ENCODE measurements around the gene GYS1. TPM values are rescaled to one million over a fixed set of nuclear protein-coding genes. Genes with fewer than 3 reads are reported as not detected.
"Not testable (repeated sequence)": the region's sequence is repeated elsewhere in the genome, so short reads cannot be mapped to it uniquely, and the experiment has no call there.

Gene GYS1
- total and polyA plus RNA-seq, 12 donors = 23.7 to 63.9 (median 37.3) TPM

GRCh38 chr19:48921721-48922500, 71.2 kb downstream of the GYS1 start:
- Histone ChIP-seq H3K4me1 (replicated peaks in 1 of 2) (no peaks in the 10 kb centered on the region), H3K4me3 (no peak overlapping the region), H3K27ac (no peak overlapping the region), H3K36me3 (replicated peaks in 1 of 2) (peaks cover 0 to 43% of the 10 kb centered on the region in 2 donors), H3K9me3 (replicated peaks in 1 of 3) (no peaks in the 10 kb centered on the region), H3K27me3 (no peaks in the 10 kb centered on the region)
- no peak for DNase-seq
- intact Hi-C loops (cut with DNase I) = no loop called here
- 92 to 99% (median 96%) methylated on average over 6 to 12 of the region's 12 CpGs for WGBS, 4 donors
- TF ChIP-seq POLR2A (IDR thresholded peaks at IDR 0.05) (no peak), CTCF (IDR thresholded peaks at IDR 0.05) (no peak)

GRCh38 chr19:48920949-48921348, 72.2 kb downstream of the GYS1 start:
- no peak for DNase-seq
- 60 to 86% (median 75%) methylated on average over 6 to 10 of the region's 10 CpGs for WGBS, 4 donors
- Histone ChIP-seq H3K4me3 (no peak overlapping the region), H3K27me3 (no peaks in the 10 kb centered on the region), H3K27ac (no peak overlapping the region), H3K9me3 (replicated peaks in 1 of 3) (no peaks in the 10 kb centered on the region), H3K36me3 (replicated peaks in 1 of 2) (peaks cover 0 to 53% of the 10 kb centered on the region in 2 donors), H3K4me1 (replicated peaks in 1 of 2) (no peaks in the 10 kb centered on the region)
- TF ChIP-seq CTCF (IDR thresholded peaks at IDR 0.05) (no peak), POLR2A (IDR thresholded peaks at IDR 0.05) (no peak)
- intact Hi-C loops (cut with DNase I) = no loop called here

GRCh38 chr19:48919271-48919670, 73.8 kb downstream of the GYS1 start:
- H3K27me3 ChIP-seq; H3K27ac ChIP-seq; H3K4me1 ChIP-seq (replicated peaks in 1 of 2); H3K9me3 ChIP-seq (replicated peaks in 1 of 3); intact Hi-C loops (cut with DNase I); DNase-seq; H3K4me3 ChIP-seq: not testable (repeated sequence)
- H3K36me3 ChIP-seq (replicated peaks in 1 of 2) = peaks cover 0 to 68% of the 10 kb centered on the region in 2 donors
- WGBS, 4 donors = 93 to 97% (median 94%) methylated on average over 8 of the region's 8 CpGs

GRCh38 chr19:48918801-48919247, 74.3 kb downstream of the GYS1 start:
- Histone ChIP-seq H3K27ac (no peak overlapping the region), H3K4me1 (replicated peaks in 1 of 2) (no peaks in the 10 kb centered on the region), H3K27me3 (no peaks in the 10 kb centered on the region), H3K9me3 (replicated peaks in 1 of 3) (no peaks in the 10 kb centered on the region), H3K36me3 (replicated peaks in 1 of 2) (peaks cover 0 to 73% of the 10 kb centered on the region in 2 donors), H3K4me3 (no peak overlapping the region)
- DNase-seq = no peak
- intact Hi-C loops (cut with DNase I) = no loop called here
- TF ChIP-seq POLR2A (IDR thresholded peaks at IDR 0.05) = no peak
- WGBS, 4 donors = 87 to 95% (median 89%) methylated on average over 16 to 18 of the region's 18 CpGs

Small RNA genes within 50 kb of the gene (microRNA-seq; reads per million reads assigned to microRNA genes)
- 0 to 0.28 (median 0) reads per million in 3 donors for gene MIR6798

Small RNA genes within 50 kb of the gene (small RNA-seq; reads per million reads assigned to genes)
- 0 reads per million in 2 donors for gene AC026803.1
- gene MIR6798 = 0 reads per million in 2 donors

Other genes with a start within 250 kb of the GYS1 start
- 1 to 10 TPM in 3 of 9 donors, under 1 TPM in 3, not detected in 3; 0.70 to 2.9 (median 1.4) TPM for gene IZUMO1, start 246.4 kb downstream of the GYS1 start, total RNA-seq
- 1 to 10 TPM in 2 of 3 donors, under 1 TPM in 1; 0.59 to 1.2 (median 1.2) TPM for gene IZUMO1, start 246.4 kb downstream of the GYS1 start, polyA plus RNA-seq
- 1 to 10 TPM; 1.3 to 4.5 (median 2.3) TPM for gene FUT1, start 240.7 kb downstream of the GYS1 start, total RNA-seq
- 1 to 10 TPM; 1.2 to 1.9 (median 1.7) TPM for gene FUT1, start 240.7 kb downstream of the GYS1 start, polyA plus RNA-seq
- gene FGF21, start 237.8 kb downstream of the GYS1 start, total RNA-seq = not detected
- not detected for gene FGF21, start 237.8 kb downstream of the GYS1 start, polyA plus RNA-seq
- 100 to 1,000 TPM in 7 of 9 donors, 10 to 100 TPM in 2; 57.5 to 163 (median 107) TPM for gene BCAT2, start 182.3 kb downstream of the GYS1 start, total RNA-seq
- 100 to 1,000 TPM in 1 of 3 donors, 10 to 100 TPM in 2; 82.9 to 114 (median 87.6) TPM for gene BCAT2, start 182.3 kb downstream of the GYS1 start, polyA plus RNA-seq
- 10 to 100 TPM; 18.9 to 63.0 (median 40.1) TPM for gene HSD17B14, start 156.8 kb downstream of the GYS1 start, total RNA-seq
- gene HSD17B14, start 156.8 kb downstream of the GYS1 start, polyA plus RNA-seq = 100 to 1,000 TPM in 2 of 3 donors, 1 to 10 TPM in 1; 7.4 to 178 (median 135) TPM
- 10 to 100 TPM in 8 of 9 donors, 1 to 10 TPM in 1; 4.5 to 65.1 (median 24.5) TPM for gene PLEKHA4, start 124.7 kb downstream of the GYS1 start, total RNA-seq
- gene PLEKHA4, start 124.7 kb downstream of the GYS1 start, polyA plus RNA-seq = 10 to 100 TPM in 2 of 3 donors, 1 to 10 TPM in 1; 7.1 to 74.6 (median 70.8) TPM
- 10 to 100 TPM; 18.2 to 54.6 (median 39.4) TPM for gene PPP1R15A, start 120.9 kb downstream of the GYS1 start, total RNA-seq
- gene PPP1R15A, start 120.9 kb downstream of the GYS1 start, polyA plus RNA-seq = 100 to 1,000 TPM in 1 of 3 donors, 10 to 100 TPM in 2; 49.2 to 174 (median 73.3) TPM
- under 1 TPM in 5 of 9 donors, not detected in 4; 0.14 to 0.72 (median 0.27) TPM for gene TULP2, start 94.6 kb downstream of the GYS1 start, total RNA-seq
- under 1 TPM in 1 of 3 donors, not detected in 2; 0.07 TPM for gene TULP2, start 94.6 kb downstream of the GYS1 start, polyA plus RNA-seq
- gene NUCB1, start 93.0 kb downstream of the GYS1 start, total RNA-seq = 100 to 1,000 TPM; 117 to 581 (median 289) TPM
- 100 to 1,000 TPM in 2 of 3 donors, 10 to 100 TPM in 1; 98.8 to 189 (median 175) TPM for gene NUCB1, start 93.0 kb downstream of the GYS1 start, polyA plus RNA-seq
- gene DHDH, start 59.6 kb downstream of the GYS1 start, total RNA-seq = under 1 TPM in 4 of 9 donors, not detected in 5; 0.17 to 0.56 (median 0.33) TPM
- gene DHDH, start 59.6 kb downstream of the GYS1 start, polyA plus RNA-seq = 1 to 10 TPM in 1 of 3 donors, under 1 TPM in 2; 0.27 to 2.8 (median 0.47) TPM
- 10 to 100 TPM; 18.1 to 79.0 (median 56.1) TPM for gene BAX, start 38.4 kb downstream of the GYS1 start, total RNA-seq
- 10 to 100 TPM; 21.5 to 61.3 (median 41.0) TPM for gene BAX, start 38.4 kb downstream of the GYS1 start, polyA plus RNA-seq
- over 10,000 TPM in 1 of 9 donors, 1,000 to 10,000 TPM in 8; 3,284 to 11,726 (median 3,862) TPM for gene FTL, start 28.0 kb downstream of the GYS1 start, total RNA-seq
- gene FTL, start 28.0 kb downstream of the GYS1 start, polyA plus RNA-seq = 1,000 to 10,000 TPM; 2,288 to 7,123 (median 4,274) TPM
- 100 to 1,000 TPM in 2 of 9 donors, 10 to 100 TPM in 7; 45.4 to 143 (median 76.8) TPM for gene RUVBL2, start 578 bp upstream of the GYS1 start, total RNA-seq
- 10 to 100 TPM; 41.3 to 93.3 (median 70.7) TPM for gene RUVBL2, start 578 bp upstream of the GYS1 start, polyA plus RNA-seq
- gene LHB, start 23.8 kb upstream of the GYS1 start, total RNA-seq = 1 to 10 TPM in 3 of 9 donors, under 1 TPM in 1, not detected in 5; 0.74 to 6.5 (median 1.4) TPM
- 1 to 10 TPM in 2 of 3 donors, under 1 TPM in 1; 0.38 to 8.8 (median 6.0) TPM for gene LHB, start 23.8 kb upstream of the GYS1 start, polyA plus RNA-seq
- gene CGB3, start 31.0 kb upstream of the GYS1 start, total RNA-seq = not detected
- gene CGB3, start 31.0 kb upstream of the GYS1 start, polyA plus RNA-seq = not detected
- not detected for gene CGB2, start 38.6 kb upstream of the GYS1 start, total RNA-seq
- not detected for gene CGB2, start 38.6 kb upstream of the GYS1 start, polyA plus RNA-seq
- gene CGB1, start 43.6 kb upstream of the GYS1 start, total RNA-seq = under 1 TPM in 1 of 9 donors, not detected in 8; 0.53 TPM
- not detected for gene CGB1, start 43.6 kb upstream of the GYS1 start, polyA plus RNA-seq
- not detected for gene CGB5, start 50.5 kb upstream of the GYS1 start, total RNA-seq
- under 1 TPM in 1 of 3 donors, not detected in 2; 0.72 TPM for gene CGB5, start 50.5 kb upstream of the GYS1 start, polyA plus RNA-seq
- not detected for gene CGB8, start 55.8 kb upstream of the GYS1 start, total RNA-seq
- not detected for gene CGB8, start 55.8 kb upstream of the GYS1 start, polyA plus RNA-seq
- under 1 TPM in 2 of 9 donors, not detected in 7; 0.15 to 0.28 TPM for gene CGB7, start 64.4 kb upstream of the GYS1 start, total RNA-seq
- under 1 TPM in 2 of 3 donors, not detected in 1; 0.13 to 0.97 TPM for gene CGB7, start 64.4 kb upstream of the GYS1 start, polyA plus RNA-seq
- gene NTF4, start 71.5 kb upstream of the GYS1 start, total RNA-seq = under 1 TPM in 1 of 9 donors, not detected in 8; 0.55 TPM
- not detected for gene NTF4, start 71.5 kb upstream of the GYS1 start, polyA plus RNA-seq
- not detected for gene KCNA7, start 79.4 kb upstream of the GYS1 start, total RNA-seq
- not detected for gene KCNA7, start 79.4 kb upstream of the GYS1 start, polyA plus RNA-seq
- gene SNRNP70, start 92.1 kb upstream of the GYS1 start, total RNA-seq = 100 to 1,000 TPM; 109 to 443 (median 221) TPM
- gene SNRNP70, start 92.1 kb upstream of the GYS1 start, polyA plus RNA-seq = 1,000 to 10,000 TPM in 1 of 3 donors, 100 to 1,000 TPM in 2; 114 to 1,255 (median 535) TPM
- gene LIN7B, start 121.1 kb upstream of the GYS1 start, total RNA-seq = 10 to 100 TPM in 4 of 9 donors, 1 to 10 TPM in 5; 4.9 to 15.3 (median 9.5) TPM
- 10 to 100 TPM in 2 of 3 donors, 1 to 10 TPM in 1; 4.4 to 35.2 (median 32.9) TPM for gene LIN7B, start 121.1 kb upstream of the GYS1 start, polyA plus RNA-seq
- gene C19orf73, start 125.8 kb upstream of the GYS1 start, total RNA-seq = 1 to 10 TPM in 8 of 9 donors, under 1 TPM in 1; 0.94 to 4.7 (median 1.8) TPM
- gene C19orf73, start 125.8 kb upstream of the GYS1 start, polyA plus RNA-seq = 1 to 10 TPM; 1.1 to 8.2 (median 4.5) TPM
- 10 to 100 TPM in 6 of 9 donors, 1 to 10 TPM in 3; 6.1 to 21.5 (median 14.7) TPM for gene PPFIA3, start 126.2 kb upstream of the GYS1 start, total RNA-seq
- gene PPFIA3, start 126.2 kb upstream of the GYS1 start, polyA plus RNA-seq = 10 to 100 TPM in 2 of 3 donors, 1 to 10 TPM in 1; 2.9 to 60.2 (median 27.3) TPM
- gene HRC, start 162.1 kb upstream of the GYS1 start, total RNA-seq = 10 to 100 TPM in 1 of 9 donors, 1 to 10 TPM in 7, under 1 TPM in 1; 0.77 to 28.4 (median 2.8) TPM
- 1 to 10 TPM; 2.1 to 2.5 (median 2.4) TPM for gene HRC, start 162.1 kb upstream of the GYS1 start, polyA plus RNA-seq
- gene TRPM4, start 164.5 kb upstream of the GYS1 start, total RNA-seq = 10 to 100 TPM in 6 of 9 donors, 1 to 10 TPM in 3; 6.8 to 25.1 (median 15.4) TPM
- gene TRPM4, start 164.5 kb upstream of the GYS1 start, polyA plus RNA-seq = 10 to 100 TPM in 2 of 3 donors, 1 to 10 TPM in 1; 4.2 to 56.3 (median 20.6) TPM

All from adrenal gland (tissue), 12 donors.